Fibroblast of villous mesenchyme (primary cell): ENCODE data around the gene SAPCD1. TPM values are rescaled to one million over a fixed set of nuclear protein-coding genes. Genes with fewer than 3 reads are reported as not detected.

Source experiments
- DNase-seq: peaks from one replicate; pipeline ENCODE4 v3.0.0-alpha.2; 2010; ENCODE audit warnings: low read depth
- H3K4me3 ChIP-seq: 2 replicates; pipeline ENCODE4 v1.5.1; 2011; ENCODE audit warnings: low read depth, mild to moderate bottlenecking, low read length
- CTCF ChIP-seq: IDR thresholded peaks from 2 replicates; pipeline ENCODE4 v1.5.1; 2012; ENCODE audit warnings: low read depth, mild to moderate bottlenecking, low read length; ENCODE audit not compliant: insufficient read depth
- total RNA-seq: library from RNA; depleted of rRNA; stranded (reverse); fragments of >200 nt; gene quantifications from 2 replicates; pipeline ENCODE4 v1.2.3, GENCODE V29; 2012

SAPCD1 gene
- total RNA-seq, 1 donor: 0.43 TPM

- TF ChIP-seq CTCF: no peak
- DNase-seq: no peak
- H3K4me3 ChIP-seq: no peak overlapping the region
These were observed 9.5 kb downstream of the SAPCD1 start for GRCh38 chr6:31771992-31772358.

- no peak overlapping the region for H3K4me3 ChIP-seq
- no peak for DNase-seq
- TF ChIP-seq CTCF: no peak
These were observed 12.7 kb downstream of the SAPCD1 start for GRCh38 chr6:31775184-31775583.

- TF ChIP-seq CTCF: no peak
- H3K4me3 ChIP-seq: no peak overlapping the region
- no peak for DNase-seq
These were observed 13.4 kb downstream of the SAPCD1 start for GRCh38 chr6:31775633-31776484.

- H3K4me3 ChIP-seq: no peak overlapping the region
- no peak for DNase-seq
- no peak for TF ChIP-seq CTCF
These were observed 14.1 kb downstream of the SAPCD1 start for GRCh38 chr6:31776485-31776988.

- H3K4me3 ChIP-seq: no peak within 1 kb of the TSS
- TF ChIP-seq CTCF: no peak
- DNase-seq: peak; percentile 66
These were observed 14.7 kb downstream of the SAPCD1 start, which contains the start of gene VWA7 for GRCh38 chr6:31776989-31777666. Gene VWA7 (minus strand): TSS chr6:31777328. CDS start chr6:31776779, 549 bp downstream.

- H3K4me3 ChIP-seq: no peak overlapping the region
- TF ChIP-seq CTCF: no peak
- DNase-seq: no peak
These were observed 15.2 kb downstream of the SAPCD1 start for GRCh38 chr6:31777667-31778050.
